HG03442 (cell line): ENCODE data around the gene RIMOC1.
A peak's percentile ranks its signal among the peaks of the same experiment; 100 is the strongest.

Source experiments
- ATAC-seq: cut with Tn5 transposase; IDR thresholded peaks from one replicate; pipeline ENCODE4 v1.9.1; 2021; ENCODE audit warnings: mild to moderate bottlenecking, moderate library complexity; ENCODE audit not compliant: unreplicated experiment

Gene RIMOC1

DNA sequence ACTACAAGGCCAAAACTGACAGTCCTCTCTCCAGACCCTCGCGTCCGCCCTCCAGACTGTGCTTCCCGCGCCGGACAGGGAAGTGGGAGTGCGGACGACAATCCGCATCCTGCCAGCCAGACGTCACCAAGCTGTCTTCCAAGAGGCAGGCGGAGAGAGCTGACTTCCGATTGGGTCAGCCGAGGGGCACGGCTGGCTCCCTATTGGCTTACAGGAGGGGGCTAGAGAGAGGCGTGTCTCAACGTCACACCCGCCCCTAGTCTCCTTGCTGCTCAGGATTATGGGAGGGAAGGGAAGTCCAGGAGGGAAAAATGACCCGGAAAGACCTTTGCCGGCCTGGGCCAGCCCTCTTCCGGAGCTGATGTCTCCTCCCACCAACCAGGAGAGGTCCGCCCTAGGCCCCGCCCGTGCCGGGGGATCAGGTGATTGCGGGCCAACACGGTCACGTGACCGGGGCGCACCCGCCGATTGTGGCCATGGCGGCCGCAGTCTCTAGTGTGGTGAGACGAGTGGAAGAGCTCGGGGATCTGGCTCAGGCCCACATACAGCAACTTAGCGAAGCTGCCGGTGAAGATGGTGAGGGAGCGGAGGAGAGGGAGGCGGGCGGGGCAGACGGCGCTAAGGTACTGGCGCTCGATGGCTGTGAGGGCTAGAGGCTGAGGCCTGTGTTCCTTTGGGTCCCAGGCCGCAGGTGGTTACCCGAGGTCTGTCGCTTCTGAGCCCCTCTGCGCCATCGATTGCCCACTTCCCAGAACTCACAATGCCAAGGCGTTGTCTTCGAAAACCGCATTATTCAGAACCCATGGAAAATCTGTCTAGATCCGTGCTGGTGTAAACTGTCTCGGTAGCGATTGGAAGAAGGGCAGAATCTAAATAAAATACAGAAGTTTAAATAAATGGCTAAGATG is at the start of gene RIMOC1:
Gene RIMOC1 (plus strand): TSS at position 453 of the 908 bp plus-strand sequence. CDS start 24 bp downstream, at position 477.
- peak; percentile 99 for ATAC-seq

DNA sequence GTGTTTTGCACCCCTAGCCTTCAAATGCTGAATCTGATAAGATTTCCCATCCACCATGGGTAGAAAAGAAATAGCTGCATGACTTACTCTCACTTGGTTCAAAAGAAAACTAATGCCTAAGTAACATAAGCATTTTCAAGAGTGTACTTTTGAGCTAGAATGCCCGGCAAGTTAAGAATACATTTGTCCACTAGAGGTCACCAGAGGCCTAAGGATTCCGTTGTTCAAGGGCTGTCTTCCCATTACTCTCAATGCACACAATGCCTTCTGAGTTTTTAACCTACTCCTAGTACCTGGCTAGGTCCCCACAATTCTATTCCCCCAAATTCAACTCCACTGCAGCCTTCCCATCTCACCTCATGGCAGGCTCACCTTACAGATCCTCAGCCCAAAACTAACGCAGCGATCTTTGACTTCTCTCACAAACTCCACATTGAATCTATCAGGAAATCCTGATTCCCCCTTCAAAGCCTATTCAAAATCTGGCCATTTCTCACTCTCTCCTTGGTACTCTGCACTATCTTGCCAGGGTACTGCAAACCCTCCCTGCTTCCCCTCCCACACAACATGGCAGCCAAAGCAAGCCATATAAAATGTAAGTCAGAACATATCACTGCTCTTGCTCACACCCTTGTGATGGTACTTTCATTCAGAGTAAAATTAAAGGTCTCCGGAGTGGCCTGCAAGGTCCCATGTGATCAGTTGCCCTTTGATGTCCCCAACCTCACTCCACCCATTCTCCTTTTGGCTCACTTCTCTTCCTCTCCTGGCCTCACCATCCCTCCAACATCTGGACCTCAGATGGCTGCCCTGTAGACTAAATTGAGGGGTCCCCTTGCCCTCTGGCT is 47.3 kb upstream of the RIMOC1 start:
- peak; percentile 95 for ATAC-seq

- ATAC-seq = no peak
Measured at GRCh38 chr5:41857989-41858388, 46.2 kb upstream of the RIMOC1 start.

DNA sequence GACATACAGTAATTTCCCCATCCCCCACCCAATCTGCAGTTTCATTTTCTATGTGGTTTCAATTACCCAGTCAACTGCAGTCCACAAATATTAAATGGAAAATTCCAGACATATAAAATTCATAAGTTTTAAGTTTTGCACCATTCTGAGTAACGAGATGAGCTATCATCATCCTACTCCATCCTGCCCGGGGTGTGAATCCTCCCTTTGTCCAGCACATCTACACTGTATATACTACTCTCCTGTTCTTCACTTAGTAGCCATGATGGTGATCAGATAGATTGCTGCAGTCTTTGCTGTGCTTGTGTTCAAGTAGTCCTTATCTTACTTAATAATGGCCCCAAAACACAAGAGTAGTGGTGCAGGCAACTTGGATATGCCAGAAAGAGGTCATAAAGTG is 45.3 kb upstream of the RIMOC1 start:
- ATAC-seq = no peak

DNA sequence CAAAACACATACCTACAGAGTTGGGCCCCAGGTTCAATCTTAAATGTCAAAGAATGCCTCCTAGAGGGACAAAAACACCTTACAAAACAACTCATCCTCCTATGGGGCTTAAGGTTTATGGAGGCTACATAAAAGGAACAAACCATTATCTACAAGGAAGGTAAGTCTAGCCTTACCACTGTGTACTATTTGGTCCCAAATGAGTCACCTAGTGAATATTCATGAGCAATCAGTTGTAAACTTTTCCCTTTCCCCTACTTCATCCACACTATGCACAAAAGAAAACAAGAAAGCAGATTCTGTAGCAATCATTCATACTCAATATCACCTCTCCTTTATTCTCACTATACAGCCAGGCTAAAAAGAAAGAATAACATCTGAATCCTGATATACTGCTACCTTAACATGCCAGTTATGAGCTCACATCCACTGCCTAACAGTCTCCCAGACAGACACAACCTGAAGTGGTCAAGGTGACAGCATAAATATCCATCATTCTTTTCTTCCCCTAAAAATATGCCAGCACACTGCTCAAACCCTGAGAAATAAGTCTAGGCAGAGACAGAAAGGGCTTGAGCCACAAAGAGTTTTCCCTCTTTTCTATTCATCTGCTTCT is 40.2 kb upstream of the RIMOC1 start:
- peak; percentile 72 for ATAC-seq

DNA sequence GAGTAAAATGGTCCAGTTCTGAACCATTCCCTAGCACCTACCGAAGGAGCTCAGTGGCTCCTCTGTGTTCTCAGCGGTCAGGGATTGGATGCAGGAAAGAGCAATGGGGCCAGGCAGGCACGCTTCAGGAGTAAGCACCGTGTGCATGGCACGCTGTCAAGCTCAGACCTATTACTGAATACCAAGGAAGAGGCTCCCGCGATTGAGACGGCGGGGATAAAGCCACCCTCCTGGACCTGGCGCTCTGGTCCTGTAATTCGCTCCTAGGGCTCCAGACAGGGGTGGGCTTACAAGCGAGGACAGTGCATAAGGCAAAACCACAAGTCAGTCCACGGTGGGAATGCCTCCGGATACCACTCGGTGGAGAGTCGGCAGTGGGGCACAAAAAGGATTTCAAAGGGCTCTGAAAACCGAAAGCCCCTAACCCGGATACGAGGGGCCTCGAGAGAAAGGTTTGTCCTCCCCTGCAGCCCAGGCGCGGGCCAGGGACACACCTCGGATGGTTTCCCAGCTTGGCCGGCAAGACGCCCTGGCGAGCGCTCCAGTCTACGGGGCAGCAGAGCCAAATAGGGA is 34.9 kb upstream of the RIMOC1 start:
- ATAC-seq = peak; percentile 1

GRCh38 chr5:41869724-41870626 is 34.2 kb upstream of the RIMOC1 start, which contains the start of gene OXCT1:
Gene OXCT1, minus strand, starts transcription at chr5:41870425. Its CDS starts 67 bp downstream, at chr5:41870358.
- peak; percentile 95 for ATAC-seq

GRCh38 chr5:41870627-41871048 is 33.5 kb upstream of the RIMOC1 start:
- no peak for ATAC-seq

DNA sequence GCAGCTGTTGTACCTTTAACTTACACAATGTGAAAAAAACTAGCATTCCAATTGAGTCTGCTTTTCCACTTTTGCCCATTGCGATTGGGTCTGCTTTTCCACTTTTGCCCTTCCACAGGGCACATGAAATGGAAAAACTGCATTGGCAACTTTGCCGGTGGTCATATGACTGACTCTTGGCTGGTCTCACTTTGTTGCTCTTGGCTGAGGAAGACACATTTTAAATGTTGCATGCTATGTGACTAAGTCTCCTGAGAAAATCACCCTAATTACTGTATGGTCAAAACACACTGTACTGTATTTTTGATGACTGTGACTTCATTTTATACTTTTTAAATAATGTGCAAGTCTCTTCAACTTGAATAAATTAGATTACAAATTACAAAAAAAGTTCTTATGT is 32.3 kb upstream of the RIMOC1 start:
- no peak for ATAC-seq

GRCh38 chr5:41874512-41875060 is 29.6 kb upstream of the RIMOC1 start:
- ATAC-seq = no peak

GRCh38 chr5:41875121-41875520 is 29.0 kb upstream of the RIMOC1 start:
- ATAC-seq = no peak

DNA sequence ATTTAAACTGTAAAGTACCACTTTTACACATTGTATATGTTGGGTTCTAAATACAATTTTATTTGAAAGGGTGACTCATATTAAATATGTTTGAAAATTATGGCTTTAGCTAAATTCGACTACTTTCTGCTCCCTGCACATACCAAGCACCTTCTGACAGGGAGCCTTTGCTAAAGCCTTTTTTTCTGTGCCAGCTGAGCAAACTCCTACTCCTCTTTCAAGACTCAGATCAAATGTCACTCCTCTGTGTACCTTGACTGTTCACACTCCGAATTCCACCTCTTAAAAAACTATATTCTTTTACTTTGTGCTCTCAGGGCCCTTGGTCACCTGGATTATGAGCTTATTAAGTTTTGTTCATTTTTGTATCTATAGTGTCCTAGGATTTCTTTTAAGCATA is 27.5 kb upstream of the RIMOC1 start:
- no peak for ATAC-seq

GRCh38 chr5:41877408-41877807 is 26.7 kb upstream of the RIMOC1 start:
- no peak for ATAC-seq

DNA sequence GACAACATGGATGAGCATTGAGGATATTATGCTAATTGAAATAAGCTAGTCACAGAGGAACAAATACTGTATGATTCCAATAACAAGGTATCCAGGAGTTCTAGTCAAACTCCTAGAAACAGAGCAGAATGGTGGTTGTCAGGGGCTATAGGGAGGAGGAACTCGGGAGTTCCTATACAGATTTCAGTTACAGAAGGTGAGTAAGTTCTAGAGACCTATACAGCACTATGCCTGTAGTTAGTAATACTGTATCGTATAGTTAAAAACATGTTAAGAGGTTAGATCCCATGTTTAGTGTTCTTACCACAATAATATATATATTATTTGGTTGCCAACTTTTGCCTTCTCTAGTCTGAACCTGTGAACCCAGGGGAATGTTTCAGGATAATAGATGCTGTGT is 26.0 kb upstream of the RIMOC1 start:
- no peak for ATAC-seq

GRCh38 chr5:41878643-41879478 is 25.3 kb upstream of the RIMOC1 start:
- no peak for ATAC-seq

- ATAC-seq = no peak
Measured at GRCh38 chr5:41882765-41883164, 21.4 kb upstream of the RIMOC1 start.

- ATAC-seq = no peak
Measured at GRCh38 chr5:41883243-41883642, 20.9 kb upstream of the RIMOC1 start.

GRCh38 chr5:41883936-41884335 is 20.2 kb upstream of the RIMOC1 start:
- ATAC-seq = no peak

DNA sequence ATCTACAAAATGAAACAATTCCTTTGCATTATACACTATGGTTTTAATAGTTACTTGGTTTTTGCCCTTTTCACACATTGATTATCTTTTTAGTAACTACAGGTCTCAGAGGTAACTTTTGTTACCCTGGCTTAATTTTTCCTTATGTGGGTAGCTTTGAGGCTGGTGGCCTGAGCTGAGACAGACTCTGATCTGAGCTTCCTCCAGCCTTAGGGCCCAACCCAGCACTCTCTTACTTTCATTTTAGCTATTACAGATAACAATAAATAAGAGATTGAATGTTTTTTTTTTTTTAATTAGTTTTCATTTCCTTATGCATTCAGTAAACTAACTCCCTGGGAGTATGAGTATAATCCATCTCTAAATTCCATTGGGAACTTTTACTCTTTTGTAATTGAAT is 18.9 kb upstream of the RIMOC1 start:
- no peak for ATAC-seq
